ENCODE measurements around the gene SLC38A3. TPM values are rescaled to one million over a fixed set of nuclear protein-coding genes. Genes with fewer than 3 reads are reported as not detected.

Gene SLC38A3
- total RNA-seq, 4 donors from 2014 or later = 0.11 to 0.39 TPM; not detected in 2

DNA sequence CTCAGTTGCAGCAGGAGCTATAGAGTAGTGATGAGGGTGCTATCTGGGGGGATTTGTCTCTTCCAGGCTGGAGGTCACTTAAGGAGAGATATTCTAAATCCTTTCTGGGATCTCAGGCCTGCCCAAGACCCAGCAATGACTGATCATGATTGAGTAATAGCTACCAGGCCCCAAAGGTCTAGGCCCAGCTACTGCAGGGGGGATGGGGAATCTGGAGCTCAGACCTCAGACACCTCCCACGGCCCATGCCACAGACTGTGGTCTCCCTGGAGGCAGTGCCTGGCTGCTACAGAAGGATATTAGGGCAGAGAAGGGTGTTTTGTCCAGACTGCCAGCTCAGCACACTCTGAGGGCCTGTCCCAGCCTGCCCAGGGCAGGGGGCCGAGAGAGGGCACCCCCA is 6.9 kb downstream of the SLC38A3 start:
- no CpG with 5 or more reads among the region's 2 CpGs for WGBS
- H3K9me3 ChIP-seq = no peaks in the 10 kb centered on the region
- intact Hi-C loops (cut with DNase I) = no loop called here
- no peak for DNase-seq (ENCODE audit: extremely low spot score)
- no peaks in the 10 kb centered on the region for H3K36me3 ChIP-seq
- peaks cover 0 to 10% (median 0%) of the 10 kb centered on the region in 4 donors for H3K27me3 ChIP-seq
- H3K27ac ChIP-seq (replicated peaks in 1 of 4) = no peak overlapping the region
- TF ChIP-seq CTCF (IDR thresholded peaks at IDR 0.05) = no peak
- TF ChIP-seq POLR2AphosphoS5 (IDR thresholded peaks at IDR 0.05) = no peak
- no peak for TF ChIP-seq EP300 (IDR thresholded peaks at IDR 0.05)
- TF ChIP-seq POLR2A (IDR thresholded peaks at IDR 0.05; ENCODE audit: low read depth) = no peak
- H3K4me1 ChIP-seq = no peaks in the 10 kb centered on the region
- no peak overlapping the region for H3K4me3 ChIP-seq

DNA sequence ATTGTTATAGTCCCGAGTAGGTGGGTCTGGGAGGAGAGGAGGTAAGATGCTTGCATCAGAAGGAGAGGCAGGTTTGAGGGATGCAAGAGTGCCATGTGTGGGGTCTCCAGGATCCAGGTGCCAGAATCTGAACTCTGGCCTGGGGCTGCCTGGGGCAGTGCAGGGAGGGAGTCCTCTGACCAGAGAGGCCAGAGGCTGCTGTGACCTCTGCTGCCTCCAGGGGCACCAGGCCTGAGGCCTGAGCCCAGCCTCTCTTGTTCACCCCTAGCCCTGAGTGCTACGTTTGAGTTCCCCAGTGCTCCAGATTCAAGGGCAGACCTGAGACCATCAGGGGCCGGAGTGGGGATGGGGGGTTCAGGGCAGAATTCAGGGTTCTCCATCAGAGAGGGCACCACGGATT is 7.4 kb downstream of the SLC38A3 start:
- Histone ChIP-seq H3K9me3 (no peaks in the 10 kb centered on the region), H3K4me3 (no peak overlapping the region), H3K27ac (replicated peaks in 1 of 4) (no peak overlapping the region), H3K36me3 (no peaks in the 10 kb centered on the region), H3K4me1 (no peaks in the 10 kb centered on the region), H3K27me3 (peaks cover 0 to 4% (median 0%) of the 10 kb centered on the region in 4 donors)
- 93% methylated on average over 2 of the region's 4 CpGs for WGBS
- intact Hi-C loops (cut with DNase I) = no loop called here
- DNase-seq (ENCODE audit: extremely low spot score) = no peak
- TF ChIP-seq CTCF (IDR thresholded peaks at IDR 0.05) = no peak
- TF ChIP-seq POLR2AphosphoS5 (IDR thresholded peaks at IDR 0.05) = no peak
- TF ChIP-seq POLR2A (IDR thresholded peaks at IDR 0.05; ENCODE audit: low read depth) = no peak
- no peak for TF ChIP-seq EP300 (IDR thresholded peaks at IDR 0.05)

GRCh38 chr3:50212971-50213370 is 7.9 kb downstream of the SLC38A3 start:
- no peak for DNase-seq (ENCODE audit: extremely low spot score)

DNA sequence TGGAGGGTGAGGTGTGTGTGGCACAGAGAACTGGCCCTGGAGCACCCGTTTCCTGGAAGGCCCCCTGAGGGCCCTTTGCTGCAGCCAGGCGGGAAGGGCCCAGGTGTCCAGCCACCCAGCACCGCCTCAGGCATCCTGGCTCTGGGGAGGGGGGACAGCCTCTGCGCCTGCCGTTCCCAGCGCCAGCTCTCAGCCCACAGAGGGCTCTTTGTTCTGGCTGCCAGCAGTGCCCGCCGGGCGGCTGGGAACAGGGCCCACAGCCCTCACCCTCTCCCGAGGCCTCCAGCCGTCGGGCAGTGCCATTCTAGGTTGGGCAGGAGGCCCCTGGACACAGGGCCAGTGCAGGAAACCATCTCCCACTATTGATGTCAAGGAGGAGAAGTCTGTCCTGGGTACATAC is 8.3 kb downstream of the SLC38A3 start:
- TF ChIP-seq CTCF (IDR thresholded peaks at IDR 0.05) = no peak
- no peak for TF ChIP-seq EP300 (IDR thresholded peaks at IDR 0.05)
- no peak for TF ChIP-seq POLR2AphosphoS5 (IDR thresholded peaks at IDR 0.05)
- TF ChIP-seq POLR2A (IDR thresholded peaks at IDR 0.05; ENCODE audit: low read depth) = no peak
- Histone ChIP-seq H3K9me3 (no peaks in the 10 kb centered on the region), H3K4me1 (no peaks in the 10 kb centered on the region), H3K4me3 (no peak overlapping the region), H3K36me3 (no peaks in the 10 kb centered on the region), H3K27ac (replicated peaks in 1 of 4) (no peak overlapping the region), H3K27me3 (no peaks in the 10 kb centered on the region)
- no peak for DNase-seq (ENCODE audit: extremely low spot score)
- 87% methylated on average over 8 of the region's 12 CpGs for WGBS
- intact Hi-C loops (cut with DNase I) = no loop called here

More at GRCh38 chr3:50212971-50213370, 7.9 kb downstream of the SLC38A3 start:
- Histone ChIP-seq H3K27me3 (no peaks in the 10 kb centered on the region), H3K4me3 (no peak overlapping the region), H3K36me3 (no peaks in the 10 kb centered on the region), H3K9me3 (no peaks in the 10 kb centered on the region), H3K4me1 (no peaks in the 10 kb centered on the region), H3K27ac (replicated peaks in 1 of 4) (no peak overlapping the region)
- intact Hi-C loops (cut with DNase I) = no loop called here
- TF ChIP-seq CTCF (IDR thresholded peaks at IDR 0.05) = no peak
- no peak for TF ChIP-seq POLR2AphosphoS5 (IDR thresholded peaks at IDR 0.05)
- no peak for TF ChIP-seq POLR2A (IDR thresholded peaks at IDR 0.05; ENCODE audit: low read depth)
- no peak for TF ChIP-seq EP300 (IDR thresholded peaks at IDR 0.05)
- WGBS = 78% methylated on average over 3 of the region's 3 CpGs

GRCh38 chr3:50214824-50215223 is 9.8 kb downstream of the SLC38A3 start:
- Histone ChIP-seq H3K27ac (replicated peaks in 1 of 4) (no peak overlapping the region), H3K4me3 (no peak overlapping the region), H3K27me3 (no peaks in the 10 kb centered on the region), H3K36me3 (no peaks in the 10 kb centered on the region), H3K9me3 (no peaks in the 10 kb centered on the region), H3K4me1 (no peaks in the 10 kb centered on the region)
- WGBS = 90% methylated on average over 4 of the region's 10 CpGs
- DNase-seq (ENCODE audit: extremely low spot score) = no peak
- intact Hi-C loops (cut with DNase I) = no loop called here
- no peak for TF ChIP-seq EP300 (IDR thresholded peaks at IDR 0.05)
